GM19240 (cell line): ENCODE data around the gene SCMH1.

Source experiments
- DNase-seq: peaks from one replicate; pipeline ENCODE4 v3.0.0; 2011; ENCODE audit warnings: low spot score; ENCODE audit not compliant: insufficient read length

Gene SCMH1

GRCh38 chr1:41241749-41242341, at the start of gene SCMH1:
Gene SCMH1, minus strand, starts transcription at chr1:41242306. Its CDS starts 56,173 bp downstream, at chr1:41186133.
- DNase-seq = peak; percentile 59

GRCh38 chr1:41291195-41291594, 49.1 kb upstream of the SCMH1 start:
- DNase-seq = no peak

GRCh38 chr1:41289196-41289595, 47.1 kb upstream of the SCMH1 start:
- no peak for DNase-seq

GRCh38 chr1:41286992-41287391, 44.9 kb upstream of the SCMH1 start:
- DNase-seq = no peak

- DNase-seq = no peak
Observed at GRCh38 chr1:41286486-41286885, 44.4 kb upstream of the SCMH1 start.

GRCh38 chr1:41285818-41286217, 43.7 kb upstream of the SCMH1 start:
- no peak for DNase-seq

- no peak for DNase-seq
Observed at GRCh38 chr1:41284121-41284520, 42.0 kb upstream of the SCMH1 start.

GRCh38 chr1:41282679-41283317, 40.7 kb upstream of the SCMH1 start:
- DNase-seq = peak; percentile 27

- DNase-seq = no peak
Observed at GRCh38 chr1:41281334-41281733, 39.2 kb upstream of the SCMH1 start.

- DNase-seq = no peak
Observed at GRCh38 chr1:41280202-41281032, 38.3 kb upstream of the SCMH1 start.

GRCh38 chr1:41278076-41278475, 36.0 kb upstream of the SCMH1 start:
- DNase-seq = no peak

GRCh38 chr1:41277371-41277975, 35.4 kb upstream of the SCMH1 start:
- no peak for DNase-seq

- DNase-seq = no peak
Observed at GRCh38 chr1:41275831-41276230, 33.7 kb upstream of the SCMH1 start.

- no peak for DNase-seq
Observed at GRCh38 chr1:41274752-41275545, 32.8 kb upstream of the SCMH1 start.

GRCh38 chr1:41272601-41273000, 30.5 kb upstream of the SCMH1 start:
- DNase-seq = no peak

- DNase-seq = peak; percentile 69
Observed at GRCh38 chr1:41268154-41268770, 26.2 kb upstream of the SCMH1 start.

- DNase-seq = no peak
Observed at GRCh38 chr1:41261926-41262618, 20.0 kb upstream of the SCMH1 start.

GRCh38 chr1:41260768-41261167, 18.7 kb upstream of the SCMH1 start:
- DNase-seq = no peak

- DNase-seq = no peak
Observed at GRCh38 chr1:41259221-41259620, 17.1 kb upstream of the SCMH1 start.

- no peak for DNase-seq
Observed at GRCh38 chr1:41255978-41256377, 13.9 kb upstream of the SCMH1 start.
